Renal cortical epithelial cell (primary cell): ENCODE results near the gene MYL5. TPM values are rescaled to one million over a fixed set of nuclear protein-coding genes. Genes with fewer than 3 reads are reported as not detected.
"Not testable (repeated sequence)": the region's sequence is repeated elsewhere in the genome, so short reads cannot be mapped to it uniquely, and the experiment has no call there.

Experiments used
- DNase-seq: peaks from one replicate; pipeline ENCODE4 v3.0.0-alpha.2; 2011; ENCODE audit warnings: low read depth
- total RNA-seq: library from RNA; depleted of rRNA; stranded (reverse); fragments of >200 nt; gene quantifications from 2 replicates; pipeline ENCODE4 v1.2.3, GENCODE V29; 2014

The MYL5 gene
- total RNA-seq, 1 donor from 2014 or later = 10.3 TPM

GRCh38 chr4:656436-657337, 17.7 kb upstream of the MYL5 start:
- no peak for DNase-seq

- no peak for DNase-seq
These were observed 17.0 kb upstream of the MYL5 start for GRCh38 chr4:657338-657833.

- DNase-seq = no peak
These were observed 16.3 kb upstream of the MYL5 start for GRCh38 chr4:657834-658667.

- no peak for DNase-seq
These were observed 15.4 kb upstream of the MYL5 start for GRCh38 chr4:658681-659667.

GRCh38 chr4:659851-660250, 14.5 kb upstream of the MYL5 start:
- no peak for DNase-seq

GRCh38 chr4:660401-660800, 13.9 kb upstream of the MYL5 start:
- DNase-seq = no peak

- DNase-seq = no peak
These were observed 13.1 kb upstream of the MYL5 start for GRCh38 chr4:661231-661630.

GRCh38 chr4:661881-662761, 12.2 kb upstream of the MYL5 start:
- no peak for DNase-seq

- DNase-seq = no peak
These were observed 11.3 kb upstream of the MYL5 start for GRCh38 chr4:663046-663437.

GRCh38 chr4:663438-664428, 10.6 kb upstream of the MYL5 start:
- DNase-seq = no peak

GRCh38 chr4:664713-665231, 9.6 kb upstream of the MYL5 start:
- DNase-seq = no peak

GRCh38 chr4:665381-665750, 9.0 kb upstream of the MYL5 start:
- DNase-seq = no peak

GRCh38 chr4:665751-666435, 8.4 kb upstream of the MYL5 start:
- DNase-seq = no peak

- no peak for DNase-seq
These were observed 7.9 kb upstream of the MYL5 start for GRCh38 chr4:666436-666810.

GRCh38 chr4:666822-667544, 7.4 kb upstream of the MYL5 start:
- no peak for DNase-seq

- DNase-seq = no peak
These were observed 6.8 kb upstream of the MYL5 start for GRCh38 chr4:667545-667925.

- DNase-seq = not testable (repeated sequence)
These were observed 6.1 kb upstream of the MYL5 start for GRCh38 chr4:668219-668618.
